OCI-LY1 (cell line): Measurements from ENCODE around the gene SMG9.
"Not testable (repeated sequence)": the region's sequence is repeated elsewhere in the genome, so short reads cannot be mapped to it uniquely, and the experiment has no call there.

Experiments
- CTCF ChIP-seq: fragments of 200-600 bp; sonication (generic), shearing (Covaris generic); IDR thresholded peaks from 2 replicates; pipeline ENCODE4 v1.5.1; 2017; ENCODE audit warnings: mild to moderate bottlenecking, antibody characterized with exemption, low read length, moderate library complexity, mixed read lengths
- EZH2 ChIP-seq: fragments of 200-600 bp; sonication (generic), shearing (Covaris generic); IDR thresholded peaks from 2 replicates; pipeline ENCODE4 v1.8.0; 2017; ENCODE audit warnings: borderline replicate concordance, mixed run types, mild to moderate bottlenecking, antibody characterized with exemption, low read length, moderate library complexity, mixed read lengths

- TF ChIP-seq CTCF, EZH2: not testable (repeated sequence)
These were observed 20.1 kb upstream of the SMG9 start for GRCh38 chr19:43774940-43775258.
